ENCODE measurements around the gene BPIFB6. TPM values are rescaled to one million over a fixed set of nuclear protein-coding genes. Genes with fewer than 3 reads are reported as not detected.

BPIFB6 gene
- total RNA-seq, 2 experiments from 2014 or later, result not detected

- intact Hi-C loops (cut with micrococcal nuclease), result no loop called here
- no peak for DNase-seq
- Mint-ChIP-seq H3K4me1 (ENCODE audit: low read depth) (no peaks in the 10 kb centered on the region), H3K9me3 (no peaks in the 10 kb centered on the region), H3K27ac (no peak within 1 kb of the TSS), H3K36me3 (ENCODE audit: low read depth) (no peaks in the 10 kb centered on the region), H3K4me3 (no peak within 1 kb of the TSS), H3K27me3 (no peaks in the 10 kb centered on the region)
- no peak for ATAC-seq
- POLR2A ChIA-PET, result no interaction called here
- TF ChIP-seq CTCF (IDR thresholded peaks at IDR 0.05), result no peak
- CTCF ChIA-PET, result no interaction called here
These were observed 22.1 kb downstream of the BPIFB6 start, which contains the start of gene BPIFB3 for GRCh38 chr20:33053291-33054106. TSS of gene BPIFB3 (plus strand) at chr20:33053903. CDS start at chr20:33055436, 1,533 bp downstream.

GRCh38 chr20:33054381-33054780 lies 22.9 kb downstream of the BPIFB6 start:
- H3K9me3 Mint-ChIP-seq, result no peaks in the 10 kb centered on the region
- no peaks in the 10 kb centered on the region for H3K36me3 Mint-ChIP-seq (ENCODE audit: low read depth)
- POLR2A ChIA-PET, result interaction anchor here (1.0 kb wide), 1 partner anchor 31 kb away, joined by 3 read pairs; no protein-coding TSS in a partner anchor
- H3K4me3 Mint-ChIP-seq, result no peak overlapping the region
- TF ChIP-seq CTCF (IDR thresholded peaks at IDR 0.05), result no peak
- DNase-seq (no peak), ATAC-seq (no peak)
- no peak overlapping the region for H3K27ac Mint-ChIP-seq
- intact Hi-C loops (cut with micrococcal nuclease), result no loop called here
- H3K27me3 Mint-ChIP-seq, result no peaks in the 10 kb centered on the region
- CTCF ChIA-PET, result interaction anchor here (2.1 kb wide), 1 partner anchor 14 kb away, joined by 5 read pairs; no protein-coding TSS in a partner anchor
- no peaks in the 10 kb centered on the region for H3K4me1 Mint-ChIP-seq (ENCODE audit: low read depth)

- ATAC-seq (no peak), DNase-seq (no peak)
- H3K9me3 Mint-ChIP-seq, result no peaks in the 10 kb centered on the region
- intact Hi-C loops (cut with micrococcal nuclease), result no loop called here
- H3K36me3 Mint-ChIP-seq (ENCODE audit: low read depth), result no peaks in the 10 kb centered on the region
- no peak overlapping the region for H3K27ac Mint-ChIP-seq
- no peak overlapping the region for H3K4me3 Mint-ChIP-seq
- ChIA-PET CTCF (interaction anchor here (2.1 kb wide), 1 partner anchor 14 kb away, joined by 5 read pairs; no protein-coding TSS in a partner anchor), POLR2A (interaction anchor here (1.0 kb wide), 1 partner anchor 31 kb away, joined by 3 read pairs; no protein-coding TSS in a partner anchor)
- no peaks in the 10 kb centered on the region for H3K27me3 Mint-ChIP-seq
- no peak for TF ChIP-seq CTCF (IDR thresholded peaks at IDR 0.05)
- no peaks in the 10 kb centered on the region for H3K4me1 Mint-ChIP-seq (ENCODE audit: low read depth)
These were observed 23.3 kb downstream of the BPIFB6 start for GRCh38 chr20:33054791-33055190.

- no peak for TF ChIP-seq CTCF (IDR thresholded peaks at IDR 0.05)
- Mint-ChIP-seq H3K9me3 (no peaks in the 10 kb centered on the region), H3K4me3 (no peak overlapping the region), H3K36me3 (ENCODE audit: low read depth) (no peaks in the 10 kb centered on the region), H3K4me1 (ENCODE audit: low read depth) (no peaks in the 10 kb centered on the region), H3K27me3 (no peaks in the 10 kb centered on the region), H3K27ac (no peak overlapping the region)
- DNase-seq (no peak), ATAC-seq (no peak)
- CTCF ChIA-PET, result no interaction called here
- POLR2A ChIA-PET, result no interaction called here
- intact Hi-C loops (cut with micrococcal nuclease), result no loop called here
These were observed 27.7 kb downstream of the BPIFB6 start for GRCh38 chr20:33059136-33059535.

- Mint-ChIP-seq H3K27ac (no peak overlapping the region), H3K4me1 (ENCODE audit: low read depth) (no peaks in the 10 kb centered on the region), H3K36me3 (ENCODE audit: low read depth) (no peaks in the 10 kb centered on the region), H3K4me3 (no peak overlapping the region), H3K9me3 (no peaks in the 10 kb centered on the region), H3K27me3 (no peaks in the 10 kb centered on the region)
- DNase-seq (no peak), ATAC-seq (no peak)
- no peak for TF ChIP-seq CTCF (IDR thresholded peaks at IDR 0.05)
- POLR2A ChIA-PET, result no interaction called here
- CTCF ChIA-PET, result no interaction called here
- intact Hi-C loops (cut with micrococcal nuclease), result no loop called here
These were observed 28.4 kb downstream of the BPIFB6 start for GRCh38 chr20:33059741-33060390.
